G401.6 (cell line): ENCODE data around the gene RPL38.

Source experiments
- FAIRE-seq: peaks from 2 replicates; lab custom pipeline; 2012; peaks lifted over from hg19 to GRCh38; lab: Jason Lieb, UNC

The RPL38 gene

DNA sequence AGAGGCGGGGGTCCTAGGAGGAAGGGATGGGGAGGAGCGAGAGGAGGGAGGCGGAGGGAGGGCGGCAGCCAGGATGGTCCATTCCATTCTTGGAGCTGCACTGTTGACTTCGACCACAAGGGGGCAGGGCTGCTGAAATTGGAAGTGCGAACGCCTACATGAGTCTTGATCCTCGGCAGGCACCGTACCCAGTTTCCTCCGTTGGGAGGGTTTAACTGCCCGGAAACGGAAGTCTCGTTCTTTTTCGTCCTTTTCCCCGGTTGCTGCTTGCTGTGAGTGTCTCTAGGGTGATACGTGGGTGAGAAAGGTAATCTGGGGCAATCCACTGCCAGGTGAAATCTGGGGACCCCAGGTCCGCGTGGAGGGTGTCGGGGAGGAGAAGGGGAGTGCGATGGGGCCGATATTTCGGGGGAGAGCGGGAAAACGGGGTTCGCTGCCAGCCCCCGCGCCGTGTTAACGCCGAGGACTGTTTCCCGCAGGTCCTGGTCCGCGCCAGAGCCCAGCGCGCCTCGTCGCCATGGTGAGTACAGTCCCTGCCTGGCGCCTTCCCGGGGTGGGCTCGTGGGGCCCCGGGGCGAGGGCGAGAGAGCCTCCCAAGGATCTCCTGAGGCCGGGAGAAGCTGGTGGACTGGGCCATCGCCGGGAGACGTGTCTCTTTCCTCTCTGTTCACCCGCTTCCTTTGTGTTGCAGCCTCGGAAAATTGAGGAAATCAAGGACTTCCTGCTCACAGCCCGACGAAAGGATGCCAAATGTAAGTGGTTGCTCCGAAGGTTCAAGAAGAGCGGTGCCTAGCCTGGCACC lies at the start of gene RPL38:
Gene RPL38, plus strand, starts transcription at position 240 of the 802 bp plus-strand sequence. Its CDS starts 278 bp downstream, at position 518.
- FAIRE-seq = peak; percentile 93

DNA sequence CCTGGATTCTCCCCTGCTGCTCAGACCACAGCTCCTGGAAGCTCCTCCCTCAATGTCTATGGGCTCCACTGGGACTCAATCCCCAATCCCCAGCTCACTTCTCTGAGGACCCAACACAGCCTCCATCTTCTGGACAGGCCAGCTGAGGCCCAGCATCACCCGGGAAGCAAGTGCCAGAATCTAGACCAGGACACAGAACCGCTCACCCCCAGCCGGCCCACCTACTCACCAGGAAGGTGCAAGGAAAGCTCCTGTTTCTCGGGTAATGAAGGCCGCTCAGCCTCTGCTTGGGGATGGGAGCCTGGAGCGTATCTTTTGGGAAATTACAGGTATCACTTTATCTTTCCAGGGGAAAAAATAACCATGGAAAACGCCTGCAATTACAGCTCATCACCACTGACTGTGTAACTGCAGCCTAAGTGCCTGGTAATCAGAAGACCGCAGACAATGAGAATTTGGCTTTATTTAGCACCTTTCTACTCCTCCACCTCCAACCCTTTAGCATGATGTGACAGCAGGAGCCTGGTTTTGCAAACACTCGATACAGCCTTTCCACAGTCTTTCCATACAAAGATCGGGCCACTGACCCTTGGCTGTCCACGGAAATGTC lies 49.6 kb upstream of the RPL38 start:
- no peak for FAIRE-seq

DNA sequence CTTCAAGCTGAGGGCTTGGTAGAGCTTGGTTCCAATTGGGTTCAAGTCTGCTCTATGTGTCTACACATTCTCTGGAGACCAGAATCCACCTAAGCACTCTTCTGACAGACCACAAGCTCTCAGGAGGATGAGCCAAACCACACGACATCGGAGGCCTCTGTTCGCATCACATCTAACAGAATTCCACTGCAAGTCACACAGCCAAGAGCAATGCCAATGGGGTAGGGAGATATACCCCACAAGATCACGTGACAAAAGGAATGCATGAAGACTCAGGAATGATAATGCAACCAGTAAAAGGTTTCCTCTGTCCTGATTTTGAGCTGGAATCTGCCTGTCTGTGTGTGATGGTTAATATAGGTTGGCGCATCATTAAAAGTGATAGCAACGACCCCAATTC lies 46.6 kb upstream of the RPL38 start:
- no peak for FAIRE-seq

DNA sequence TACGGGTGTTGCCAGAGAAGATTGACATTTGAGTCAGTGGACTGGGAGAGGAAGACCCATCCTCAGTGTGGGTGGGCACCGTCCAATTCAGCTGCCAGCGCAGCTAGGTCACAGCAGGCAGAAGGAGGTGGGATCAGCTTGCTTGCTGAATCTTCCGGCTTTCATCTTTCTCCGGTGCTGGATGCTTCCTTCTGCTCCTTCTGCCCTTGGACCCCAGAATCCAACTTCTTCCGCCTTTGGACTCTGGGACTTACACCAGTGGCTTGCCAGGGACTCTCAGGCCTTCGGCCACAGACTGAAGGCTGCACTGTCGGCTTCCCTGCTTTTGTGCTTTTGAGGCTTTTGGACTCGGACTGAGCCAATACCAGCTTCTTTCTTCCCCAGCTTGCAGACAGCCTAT lies 46.1 kb upstream of the RPL38 start:
- no peak for FAIRE-seq

DNA sequence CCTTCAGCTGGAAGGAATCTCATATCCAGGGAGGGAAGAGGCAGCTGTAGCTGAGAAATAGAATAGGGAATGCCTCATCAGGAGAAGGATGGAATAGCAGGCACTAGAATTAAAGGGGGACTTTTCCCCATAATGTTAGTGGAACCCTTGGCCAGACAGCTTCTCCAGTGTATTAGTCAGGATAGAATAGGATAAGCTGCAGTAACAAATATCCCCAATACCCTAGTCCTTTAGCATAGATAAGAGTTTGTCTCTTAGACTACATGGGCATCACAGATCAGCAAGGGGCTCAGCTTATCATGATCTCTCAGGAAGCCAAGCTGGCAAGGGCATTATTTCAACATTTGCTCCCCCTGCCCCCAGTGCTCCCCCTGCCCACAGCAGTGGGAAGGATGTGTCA lies 44.7 kb upstream of the RPL38 start:
- no peak for FAIRE-seq

DNA sequence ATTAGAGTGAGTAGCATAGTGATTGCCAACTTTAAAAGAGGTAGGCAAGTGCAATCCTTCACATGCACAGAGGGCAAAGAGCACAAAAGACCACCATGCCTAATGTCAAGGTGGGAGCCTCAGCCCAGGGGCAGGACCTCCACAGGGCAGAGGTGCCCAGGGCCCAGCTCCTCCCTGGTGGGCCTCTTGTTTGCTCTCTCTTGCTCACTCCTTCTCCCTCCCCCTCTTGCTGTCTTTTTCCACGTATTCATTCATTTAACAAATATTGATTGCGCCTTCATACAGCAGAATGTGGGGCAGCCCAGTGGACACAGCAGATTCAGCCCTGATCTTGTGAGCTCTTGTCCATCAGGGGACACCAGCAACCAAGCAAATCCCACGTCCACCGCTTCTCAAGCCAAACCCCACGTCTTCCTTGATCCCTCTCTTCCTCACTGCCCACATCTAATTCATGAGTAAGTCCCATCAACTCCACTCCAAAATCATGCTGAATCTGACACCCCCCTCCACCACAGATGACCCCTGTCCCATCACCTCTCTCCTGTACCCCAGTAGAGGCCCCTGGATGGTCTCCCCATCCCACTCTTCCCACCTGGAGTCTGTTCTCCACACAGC lies 44.1 kb upstream of the RPL38 start:
- FAIRE-seq = no peak

DNA sequence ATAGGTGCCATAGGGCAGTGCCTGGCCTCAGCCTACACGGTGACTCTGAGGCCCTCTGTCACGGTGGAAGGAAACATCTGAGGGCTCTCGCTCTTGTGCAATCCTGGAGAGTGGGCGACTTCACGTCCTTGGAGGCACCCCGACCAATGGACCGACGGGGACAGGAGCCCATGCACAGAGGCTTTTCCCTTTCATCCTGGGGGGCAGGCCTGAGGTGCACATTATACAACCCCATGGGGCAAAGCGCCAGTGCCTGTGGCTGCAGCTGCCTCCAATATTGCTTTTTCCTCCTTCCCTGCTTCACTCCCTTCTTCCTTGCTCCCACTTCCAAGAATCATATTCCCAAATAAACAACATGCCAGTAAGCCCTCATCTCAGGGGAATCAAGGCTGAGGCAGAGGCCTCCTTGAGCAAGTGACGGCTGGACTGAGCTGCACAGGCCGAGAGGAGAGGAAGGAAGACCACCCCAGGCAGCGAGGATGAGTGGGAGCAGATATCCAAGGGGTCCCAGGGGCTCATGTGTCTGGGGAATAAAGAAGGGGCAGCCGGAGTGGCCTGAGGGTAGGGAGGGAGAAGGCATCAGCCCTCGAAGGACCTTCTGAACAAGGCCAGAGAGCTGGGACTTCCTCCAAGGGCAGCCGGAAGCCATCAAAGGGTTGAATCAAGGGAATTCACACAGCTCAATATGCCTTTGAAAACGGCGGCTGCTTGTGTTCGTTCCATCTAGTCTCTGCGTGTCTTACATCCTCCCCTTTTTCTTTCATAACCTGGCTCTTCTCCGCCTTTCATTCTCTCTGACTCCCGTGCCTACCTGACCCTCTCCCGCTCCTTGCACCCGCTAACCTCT lies 42.6 kb upstream of the RPL38 start:
- no peak for FAIRE-seq

DNA sequence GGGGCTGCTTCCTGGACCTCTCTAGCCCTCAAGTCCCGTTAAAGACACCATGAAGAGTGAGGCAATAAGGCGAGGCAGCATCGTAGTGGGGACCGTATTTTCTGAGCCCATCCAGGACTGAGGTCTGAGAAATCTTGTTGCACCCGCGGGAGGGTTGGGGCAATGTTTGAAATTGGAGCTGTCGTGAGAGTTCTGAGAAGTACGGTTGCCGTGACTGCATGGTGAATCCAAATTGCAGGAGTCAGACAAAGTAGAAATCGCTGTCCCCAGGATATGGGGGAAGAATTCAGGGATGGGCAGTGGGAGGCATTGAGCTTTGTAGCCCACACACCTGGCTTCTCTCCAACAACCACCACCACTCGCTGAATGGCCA lies 42.0 kb upstream of the RPL38 start:
- no peak for FAIRE-seq

DNA sequence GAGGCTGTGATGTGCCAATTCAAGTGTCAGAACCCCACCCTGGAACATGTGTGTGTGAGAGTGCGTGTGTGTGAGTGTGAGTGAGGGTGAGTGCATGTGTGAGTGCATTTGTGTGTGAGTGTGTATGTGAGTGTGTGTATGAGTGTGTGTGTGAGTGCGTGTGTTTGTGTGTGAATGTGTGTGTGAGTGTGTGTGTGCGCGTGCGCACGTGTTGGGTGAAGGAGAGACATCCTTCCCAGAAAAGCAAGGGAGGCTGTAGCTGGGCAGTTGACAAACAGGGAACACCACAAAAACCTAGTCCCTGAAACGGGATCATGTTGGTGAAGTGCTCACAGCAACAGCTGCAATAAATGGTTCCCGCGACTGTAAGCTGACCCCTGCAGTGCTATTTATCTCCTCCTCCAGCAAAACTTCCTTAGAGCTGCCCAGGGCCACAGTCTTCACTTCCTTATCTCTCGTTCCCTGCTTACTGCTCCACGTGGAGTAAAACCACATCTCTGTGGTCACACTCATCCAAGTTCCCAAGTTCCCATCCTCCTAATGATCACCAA lies 40.1 kb upstream of the RPL38 start:
- no peak for FAIRE-seq

DNA sequence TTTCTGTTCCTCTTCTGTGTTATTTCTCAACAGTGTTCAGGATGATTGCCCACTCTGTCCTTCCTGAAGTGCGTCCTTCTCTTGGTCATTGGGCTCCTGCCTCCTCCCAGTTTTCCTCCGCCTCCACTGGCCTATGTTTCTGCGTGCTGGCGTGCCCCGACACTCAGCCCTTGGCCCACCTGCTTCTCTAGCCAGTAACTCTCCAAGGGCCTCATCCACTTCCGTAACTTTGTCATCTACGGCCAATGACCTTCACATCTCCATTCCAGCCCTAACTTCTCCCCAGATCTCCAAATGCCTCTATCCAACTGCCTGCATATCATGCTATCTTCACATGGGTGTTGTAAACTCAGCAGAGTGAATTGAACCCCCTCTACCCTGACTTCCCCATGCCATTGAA lies 39.6 kb upstream of the RPL38 start:
- FAIRE-seq = no peak

DNA sequence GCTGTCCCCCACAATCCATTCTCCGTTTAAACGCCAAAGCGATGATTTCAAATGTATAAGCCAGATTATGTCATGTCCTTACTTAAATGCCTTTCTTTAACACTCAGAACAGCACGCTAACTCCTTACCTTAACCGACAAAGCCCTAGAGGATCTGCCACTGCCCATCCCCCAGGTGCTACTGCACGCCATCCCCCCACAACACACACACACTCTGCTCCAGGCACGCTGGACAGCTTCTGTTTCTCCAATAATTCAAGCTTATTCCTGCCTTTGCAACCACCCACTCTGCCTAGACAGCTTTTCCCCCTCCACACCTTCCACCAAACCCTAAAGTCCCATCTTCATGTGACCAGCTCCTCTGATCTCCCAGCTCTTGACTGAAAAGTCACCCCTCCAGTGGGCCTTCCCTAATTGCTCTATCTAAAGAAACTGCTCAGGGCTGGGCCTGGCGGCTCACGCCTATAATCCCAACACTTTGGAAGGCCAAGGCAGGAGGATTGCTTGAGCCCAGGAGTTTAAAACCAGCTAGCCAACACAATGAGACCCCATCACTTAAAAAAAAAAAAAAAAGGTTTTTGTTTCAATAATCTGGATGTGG lies 38.9 kb upstream of the RPL38 start:
- no peak for FAIRE-seq

DNA sequence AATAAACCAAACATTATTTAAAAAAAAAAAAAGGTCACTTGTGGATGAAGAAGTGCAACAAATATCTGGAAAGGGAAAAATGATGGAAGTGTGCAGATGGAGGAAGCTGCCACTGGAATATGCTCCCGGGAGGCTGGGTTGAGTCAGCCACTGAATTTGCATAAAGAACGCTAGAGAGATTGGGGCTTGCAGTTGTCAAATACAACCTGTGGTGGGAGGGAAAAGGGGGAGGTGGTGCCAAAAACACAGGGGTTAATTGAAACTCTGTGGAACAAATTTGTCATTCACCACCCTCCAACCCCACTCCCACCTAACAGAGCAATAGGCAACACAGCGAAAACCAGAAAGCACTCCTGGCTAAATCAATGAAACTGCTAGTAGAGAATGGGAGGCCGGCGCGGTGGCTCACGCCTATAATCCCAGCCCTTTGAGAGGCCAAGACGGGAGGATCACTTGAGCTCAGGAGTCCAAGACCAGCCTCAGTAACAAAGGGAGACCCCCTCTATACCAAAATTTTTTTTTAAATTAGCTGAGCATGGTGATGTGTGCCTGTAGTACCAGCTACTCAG lies 37.6 kb upstream of the RPL38 start:
- no peak for FAIRE-seq

DNA sequence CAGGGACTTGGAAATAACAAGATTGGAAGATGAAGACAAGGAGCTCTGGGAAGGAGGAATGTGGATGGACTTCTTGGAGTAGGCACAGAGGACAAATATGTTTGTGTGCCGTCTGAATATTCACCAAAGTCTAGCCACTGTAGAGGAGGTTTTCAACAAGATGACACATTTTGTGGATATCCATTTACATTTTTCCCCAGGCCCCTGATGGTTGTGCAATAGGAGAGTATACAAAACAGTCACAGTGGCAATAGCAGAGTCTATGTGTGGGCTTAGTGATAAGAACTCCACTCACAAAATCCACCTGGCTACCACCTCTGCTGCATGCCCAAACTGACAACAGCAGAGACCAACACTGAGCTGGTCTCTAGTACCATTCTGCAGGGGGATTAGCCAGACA lies 32.6 kb upstream of the RPL38 start:
- no peak for FAIRE-seq

DNA sequence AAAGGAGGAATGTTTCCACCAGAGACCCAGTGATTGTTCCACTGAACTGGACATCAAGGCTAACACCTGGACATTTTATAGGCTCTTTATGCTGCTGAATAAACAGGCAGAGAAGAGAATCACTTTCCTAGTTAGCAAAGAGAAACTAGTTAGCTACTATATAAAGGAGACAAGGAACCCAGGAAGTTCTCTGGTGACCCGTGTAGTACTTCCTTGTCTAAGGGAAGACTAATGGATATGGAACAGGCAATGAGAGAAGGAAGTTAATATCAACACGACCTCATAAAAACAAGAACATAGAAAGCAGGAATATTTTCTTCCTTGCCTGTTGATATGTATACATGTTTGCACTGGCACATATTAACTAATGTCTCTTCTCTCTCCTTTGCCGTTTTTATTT lies 30.8 kb upstream of the RPL38 start:
- FAIRE-seq = no peak

DNA sequence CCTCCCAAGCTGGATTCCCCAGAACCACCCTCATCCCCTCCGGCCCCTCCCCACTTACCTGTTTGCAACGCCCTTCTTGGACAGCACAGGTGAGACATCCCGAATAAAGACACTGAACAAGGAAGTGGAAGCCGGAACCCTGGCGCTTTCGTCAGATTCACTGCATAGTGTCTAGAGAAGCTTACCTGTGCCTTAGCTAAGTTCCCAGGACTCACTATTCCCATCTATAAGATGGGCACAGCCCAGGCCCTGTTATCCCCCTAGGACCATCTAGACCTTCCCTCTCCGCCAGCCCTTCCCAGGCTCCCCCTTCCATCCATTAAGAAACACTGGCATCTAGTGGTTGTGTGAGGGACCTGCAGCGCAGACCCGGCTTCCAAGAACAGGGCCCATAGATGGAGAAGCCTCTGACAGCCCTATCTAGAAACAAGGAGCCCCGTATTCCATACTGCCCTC lies 26.9 kb upstream of the RPL38 start:
- FAIRE-seq = no peak

DNA sequence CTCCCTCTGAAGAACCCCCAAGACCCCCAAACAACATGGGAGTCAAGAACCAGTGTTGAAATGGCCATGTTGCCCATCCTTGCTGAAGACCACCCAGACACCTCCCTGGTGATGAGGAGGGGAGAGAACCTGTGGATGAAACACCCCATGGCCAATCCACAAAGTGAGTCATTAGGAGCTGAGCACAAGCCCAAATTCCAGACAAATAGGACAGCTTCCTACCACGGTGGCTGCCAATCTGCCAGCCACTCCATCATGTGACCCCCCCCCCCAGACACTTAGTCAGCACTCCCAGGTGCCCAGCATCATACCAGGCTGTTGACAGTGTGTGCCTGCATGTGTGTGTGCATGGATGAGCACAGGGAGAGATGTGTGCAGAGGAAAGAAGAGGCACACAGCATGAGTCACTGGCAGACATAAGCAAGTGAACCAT lies 26.4 kb upstream of the RPL38 start:
- FAIRE-seq = no peak

DNA sequence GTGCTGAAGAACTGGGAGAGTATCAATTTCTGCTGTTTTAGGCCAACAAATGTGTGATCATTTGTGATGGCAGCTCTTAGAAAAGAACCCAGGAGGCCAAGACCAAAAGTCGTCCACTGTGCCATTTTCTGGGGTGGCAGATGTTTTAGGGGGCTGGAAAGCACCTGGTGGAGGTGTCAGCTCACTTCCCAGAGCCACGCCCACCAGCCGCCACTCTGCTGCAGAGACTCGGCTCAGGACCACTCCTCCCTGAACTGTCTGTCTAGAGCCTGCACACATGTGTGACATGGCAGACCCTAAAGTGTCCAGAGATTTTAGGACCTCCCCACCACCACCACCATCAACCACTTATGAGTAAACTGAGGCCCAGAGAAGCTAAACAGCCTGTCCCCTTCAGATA lies 23.9 kb upstream of the RPL38 start:
- FAIRE-seq = no peak

DNA sequence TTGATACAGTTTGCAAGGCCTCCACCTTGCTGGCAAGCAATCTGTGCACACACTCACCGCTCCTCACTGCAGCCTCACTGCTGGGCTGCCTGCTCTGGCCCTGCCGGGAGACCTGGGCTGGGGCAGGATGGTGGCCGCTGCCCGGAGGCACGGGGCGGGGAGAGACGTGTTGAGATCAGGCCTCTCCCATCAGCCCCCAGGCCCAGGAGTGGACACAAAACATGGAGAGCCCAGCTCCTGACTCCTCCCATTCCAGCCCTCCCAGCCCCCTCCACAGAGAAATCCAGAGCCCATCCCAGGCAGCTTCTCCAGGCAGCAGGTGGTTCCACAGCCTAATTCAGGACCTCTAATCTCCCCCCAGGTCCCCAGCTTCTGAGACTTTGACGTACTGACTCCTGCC lies 23.1 kb upstream of the RPL38 start:
- FAIRE-seq = no peak

DNA sequence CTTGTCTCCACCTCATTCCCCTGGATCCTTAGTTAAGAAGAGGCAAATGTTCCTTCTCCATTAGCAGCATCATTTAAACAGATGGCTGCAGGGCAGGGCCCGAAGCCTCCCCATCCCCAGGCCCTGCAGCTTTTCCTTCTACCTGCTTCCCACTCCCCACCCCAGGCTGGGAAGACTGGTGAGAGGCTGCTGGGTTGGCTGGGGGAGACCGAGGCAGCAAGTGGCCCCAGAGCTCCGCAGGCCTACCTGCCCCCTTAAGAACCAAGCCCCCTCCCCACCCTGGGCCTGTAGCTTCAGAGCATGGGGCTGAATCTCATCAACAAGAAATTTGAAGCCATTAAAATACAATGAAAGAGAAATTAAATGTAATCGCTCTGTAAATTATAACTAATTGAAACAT lies 22.1 kb upstream of the RPL38 start:
- FAIRE-seq = no peak

DNA sequence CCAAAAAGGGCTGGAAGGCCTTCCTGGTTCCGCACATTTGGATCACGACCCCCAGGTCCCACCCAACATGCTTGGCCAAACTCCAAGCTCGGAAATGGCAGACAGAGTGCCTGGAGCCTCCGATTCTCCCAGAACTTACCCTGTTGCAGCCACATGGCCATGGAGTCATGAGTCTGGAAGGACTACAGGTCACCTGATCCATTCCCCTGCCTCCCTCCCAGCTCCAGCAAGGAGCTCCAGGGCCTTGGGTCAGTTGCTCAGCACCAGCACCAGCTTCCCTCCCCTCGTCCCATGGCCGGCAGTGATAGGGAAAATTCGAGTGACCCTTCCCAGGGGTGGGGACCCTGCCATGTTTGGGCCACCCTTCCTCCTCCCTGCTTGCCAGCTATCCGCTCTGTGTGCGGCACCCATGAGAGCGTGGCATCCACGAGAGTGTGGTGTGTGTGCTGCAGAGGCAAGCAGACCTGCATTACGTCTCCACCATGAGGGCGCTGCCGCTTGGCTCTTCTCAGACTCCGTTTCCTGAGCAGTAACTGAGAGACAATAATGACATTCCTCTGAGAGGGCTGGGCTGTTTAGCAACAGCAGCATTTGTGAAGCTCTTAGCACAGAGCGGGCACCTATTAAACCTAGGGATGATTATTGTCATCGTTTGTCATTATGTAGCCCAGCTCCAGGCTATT lies 21.3 kb upstream of the RPL38 start:
- FAIRE-seq = no peak

DNA sequence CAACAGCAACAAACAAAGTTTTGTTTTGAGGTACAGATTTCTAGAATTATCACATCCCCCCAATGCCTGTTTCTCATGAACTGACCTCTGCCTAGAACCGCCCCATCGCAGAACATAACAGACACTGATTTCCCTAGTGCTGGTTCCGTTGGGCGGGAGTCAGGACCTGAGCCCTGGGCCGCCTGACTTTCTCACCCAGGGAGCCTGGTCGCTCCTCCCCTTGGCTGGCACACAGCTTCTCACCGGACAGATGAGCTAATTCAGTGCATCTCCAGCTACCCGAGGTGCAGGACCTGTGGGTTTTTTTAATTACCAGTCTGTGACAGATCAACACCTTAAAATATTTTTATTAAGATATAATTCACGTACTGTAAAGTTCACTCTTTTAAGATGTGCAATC lies 20.1 kb upstream of the RPL38 start:
- no peak for FAIRE-seq
